Stimulated activated CD4-positive, alpha-beta T cell treated with anti-CD3 and anti-CD28 coated beads, Interleukin-2, amount 100 ng/mL, for 4 hours (primary cell): ENCODE data around the gene SEC24C.
A peak's percentile ranks its signal among the peaks of the same experiment; 100 is the strongest.
"Not testable (repeated sequence)": the region's sequence is repeated elsewhere in the genome, so short reads cannot be mapped to it uniquely, and the experiment has no call there.

Experiments
- DNase-seq: peaks from one replicate; pipeline ENCODE4 v3.0.0-alpha.2; 2020; ENCODE audit warnings: low read depth

SEC24C gene

DNA sequence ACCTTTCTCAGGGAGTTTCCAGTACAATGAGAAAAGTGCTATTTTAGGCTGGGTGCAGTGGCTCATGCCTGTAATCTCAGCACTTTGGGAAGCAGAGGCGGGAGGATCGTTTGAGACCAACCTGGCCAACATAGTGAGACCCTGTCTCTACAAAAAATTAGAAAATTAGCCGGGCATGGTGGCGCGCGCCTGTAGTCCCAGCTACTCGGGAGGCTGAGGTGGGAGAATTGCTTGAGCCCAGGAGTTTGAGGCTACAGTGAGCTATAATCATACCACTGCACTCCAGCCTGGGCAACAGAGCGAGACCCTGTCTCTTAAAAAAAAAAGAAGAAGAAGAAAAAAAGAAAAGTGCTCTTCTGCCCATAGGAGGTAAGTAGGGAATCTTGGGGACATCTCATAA lies 51.9 kb downstream of the SEC24C start:
- DNase-seq = not testable (repeated sequence)

DNA sequence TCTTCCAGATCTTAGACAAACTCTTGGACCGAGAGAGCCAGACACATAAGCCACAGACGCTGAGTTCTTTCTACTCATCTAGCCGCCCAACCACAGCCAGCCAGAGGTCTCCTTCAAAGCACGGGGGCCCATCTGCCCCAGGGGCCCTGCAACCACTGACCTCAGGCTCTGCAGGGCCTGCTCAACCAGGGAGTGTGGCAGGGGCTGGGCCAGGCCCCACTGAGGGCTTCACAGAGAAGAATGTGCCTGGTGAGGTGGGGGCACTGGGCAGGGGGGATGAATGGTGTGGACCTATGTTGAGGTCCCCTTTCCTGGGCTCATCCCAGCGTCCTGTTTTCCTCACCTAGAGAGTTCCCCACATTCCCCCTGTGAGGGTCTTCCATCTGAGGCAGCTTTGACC lies 52.6 kb downstream of the SEC24C start:
- DNase-seq = no peak

DNA sequence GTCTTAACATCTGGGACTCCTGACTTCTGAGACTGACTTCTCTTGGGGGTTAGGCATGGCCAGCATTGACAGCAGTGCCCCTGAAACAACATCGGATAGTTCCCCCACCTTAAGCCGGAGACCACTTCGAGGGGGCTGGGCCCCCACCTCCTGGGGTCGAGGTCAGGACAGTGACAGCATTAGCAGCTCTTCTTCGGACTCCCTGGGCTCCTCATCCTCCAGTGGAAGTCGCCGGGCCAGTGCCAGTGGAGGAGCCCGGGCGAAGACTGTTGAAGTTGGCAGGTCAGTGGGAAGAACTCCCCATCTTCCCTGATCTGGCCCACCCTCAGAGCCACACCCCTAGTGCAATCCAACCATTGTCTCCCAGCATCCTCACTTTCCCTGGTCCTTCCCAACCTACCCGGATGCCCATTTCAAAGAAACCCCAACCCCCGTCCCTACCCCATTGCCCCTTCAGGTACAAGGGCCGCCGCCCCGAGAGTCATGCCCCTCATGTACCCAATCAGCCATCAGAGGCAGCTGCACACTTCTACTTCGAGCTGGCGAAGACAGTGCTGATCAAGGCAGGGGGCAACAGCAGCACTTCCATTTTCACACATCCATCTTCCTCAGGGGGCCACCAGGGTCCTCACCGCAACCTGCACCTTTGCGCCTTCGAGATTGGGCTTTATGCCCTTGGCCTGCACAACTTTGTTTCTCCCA lies 53.3 kb downstream of the SEC24C start:
- no peak for DNase-seq

DNA sequence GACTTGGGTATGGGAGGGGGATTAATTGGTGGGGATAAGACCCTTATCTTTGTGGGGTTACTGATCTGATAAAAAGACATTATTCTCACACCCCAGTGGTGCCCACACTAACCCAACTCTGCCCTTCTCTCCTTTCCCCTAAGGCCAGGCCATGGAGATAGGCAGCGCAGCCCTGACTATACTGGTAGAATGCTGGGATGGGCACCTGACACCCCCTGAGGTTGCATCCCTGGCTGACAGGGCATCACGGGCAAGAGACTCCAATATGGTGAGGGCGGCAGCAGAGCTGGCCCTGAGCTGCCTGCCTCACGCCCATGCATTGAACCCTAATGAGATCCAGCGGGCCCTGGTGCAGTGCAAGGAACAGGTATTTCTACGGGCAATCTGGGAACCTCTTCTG lies 53.9 kb downstream of the SEC24C start:
- DNase-seq = no peak

DNA sequence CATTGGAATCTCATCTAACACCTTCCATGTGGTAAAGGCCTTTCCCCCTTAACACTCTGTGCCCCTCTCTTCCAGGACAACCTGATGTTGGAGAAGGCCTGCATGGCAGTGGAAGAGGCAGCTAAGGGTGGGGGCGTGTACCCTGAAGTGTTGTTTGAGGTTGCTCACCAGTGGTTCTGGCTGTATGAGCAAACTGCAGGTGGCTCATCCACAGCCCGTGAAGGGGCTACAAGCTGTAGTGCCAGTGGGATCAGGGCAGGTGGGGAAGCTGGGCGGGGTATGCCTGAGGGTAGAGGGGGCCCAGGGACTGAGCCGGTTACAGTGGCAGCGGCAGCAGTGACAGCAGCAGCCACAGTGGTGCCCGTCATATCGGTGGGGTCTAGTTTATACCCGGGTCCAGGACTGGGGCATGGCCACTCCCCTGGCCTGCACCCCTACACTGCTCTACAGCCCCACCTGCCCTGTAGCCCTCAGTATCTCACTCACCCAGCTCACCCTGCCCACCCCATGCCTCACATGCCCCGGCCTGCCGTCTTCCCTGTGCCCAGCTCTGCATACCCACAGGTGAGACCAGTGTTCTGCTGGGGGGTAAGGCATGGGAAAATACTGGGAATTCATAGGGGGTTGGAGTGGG lies 54.9 kb downstream of the SEC24C start:
- no peak for DNase-seq

DNA sequence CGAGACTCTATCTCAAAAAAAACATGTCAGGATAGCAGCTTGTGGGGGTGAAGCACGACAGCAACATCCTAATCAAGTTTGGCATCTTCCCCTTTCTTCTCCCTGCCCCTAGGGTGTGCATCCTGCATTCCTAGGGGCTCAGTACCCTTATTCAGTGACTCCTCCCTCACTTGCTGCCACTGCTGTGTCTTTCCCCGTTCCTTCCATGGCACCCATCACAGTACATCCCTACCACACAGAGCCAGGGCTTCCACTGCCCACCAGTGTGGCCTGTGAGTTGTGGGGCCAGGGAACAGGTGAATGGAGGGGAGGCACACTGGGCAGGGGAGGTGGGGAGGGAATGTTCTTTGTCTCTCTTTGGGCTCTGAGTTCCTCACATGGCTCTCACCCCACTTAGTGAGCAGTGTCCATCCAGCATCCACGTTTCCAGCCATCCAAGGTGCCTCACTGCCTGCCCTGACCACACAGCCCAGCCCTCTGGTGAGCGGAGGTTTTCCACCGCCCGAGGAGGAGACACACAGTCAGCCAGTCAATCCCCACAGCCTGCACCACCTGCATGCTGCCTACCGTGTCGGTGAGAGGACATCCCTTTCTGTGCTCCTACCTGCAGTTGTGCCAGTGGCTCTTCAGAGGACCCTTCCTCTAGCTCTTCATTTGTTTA lies 55.9 kb downstream of the SEC24C start:
- DNase-seq = no peak

DNA sequence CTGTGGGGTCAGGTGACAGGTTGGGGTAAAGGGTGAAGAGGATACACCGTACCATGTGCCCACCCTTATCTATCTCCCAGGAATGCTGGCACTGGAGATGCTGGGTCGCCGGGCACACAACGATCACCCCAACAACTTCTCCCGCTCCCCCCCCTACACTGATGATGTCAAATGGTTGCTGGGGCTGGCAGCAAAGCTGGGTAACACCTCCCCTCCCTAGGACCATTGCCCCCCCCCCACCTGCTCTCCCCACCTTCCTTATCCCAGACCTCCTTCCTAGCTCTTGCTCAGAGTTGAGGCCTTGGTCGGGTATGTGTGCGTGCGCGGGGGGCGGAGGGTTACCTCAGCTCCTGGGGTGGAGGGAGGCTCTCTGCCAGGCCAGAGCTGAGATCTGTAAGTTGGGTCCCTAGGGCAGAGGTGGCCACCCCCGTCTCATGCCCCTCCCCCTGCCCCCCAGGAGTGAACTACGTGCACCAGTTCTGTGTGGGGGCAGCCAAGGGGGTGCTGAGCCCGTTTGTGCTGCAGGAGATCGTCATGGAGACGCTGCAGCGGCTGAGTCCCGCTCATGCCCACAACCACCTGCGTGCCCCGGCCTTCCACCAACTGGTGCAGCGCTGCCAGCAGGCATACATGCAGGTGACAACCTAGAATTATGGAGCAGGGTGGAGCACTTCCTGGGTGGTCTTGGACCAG lies 56.5 kb downstream of the SEC24C start:
- DNase-seq = no peak

DNA sequence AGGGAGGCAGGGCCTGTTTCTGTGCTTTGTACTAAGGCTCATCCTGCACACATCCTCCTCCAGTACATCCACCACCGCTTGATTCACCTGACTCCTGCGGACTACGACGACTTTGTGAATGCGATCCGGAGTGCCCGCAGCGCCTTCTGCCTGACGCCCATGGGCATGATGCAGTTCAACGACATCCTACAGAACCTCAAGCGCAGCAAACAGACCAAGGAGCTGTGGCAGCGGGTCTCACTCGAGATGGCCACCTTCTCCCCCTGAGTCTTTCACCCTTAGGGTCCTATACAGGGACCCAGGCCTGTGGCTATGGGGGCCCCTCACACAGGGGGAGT lies 57.0 kb downstream of the SEC24C start:
- DNase-seq = no peak

DNA sequence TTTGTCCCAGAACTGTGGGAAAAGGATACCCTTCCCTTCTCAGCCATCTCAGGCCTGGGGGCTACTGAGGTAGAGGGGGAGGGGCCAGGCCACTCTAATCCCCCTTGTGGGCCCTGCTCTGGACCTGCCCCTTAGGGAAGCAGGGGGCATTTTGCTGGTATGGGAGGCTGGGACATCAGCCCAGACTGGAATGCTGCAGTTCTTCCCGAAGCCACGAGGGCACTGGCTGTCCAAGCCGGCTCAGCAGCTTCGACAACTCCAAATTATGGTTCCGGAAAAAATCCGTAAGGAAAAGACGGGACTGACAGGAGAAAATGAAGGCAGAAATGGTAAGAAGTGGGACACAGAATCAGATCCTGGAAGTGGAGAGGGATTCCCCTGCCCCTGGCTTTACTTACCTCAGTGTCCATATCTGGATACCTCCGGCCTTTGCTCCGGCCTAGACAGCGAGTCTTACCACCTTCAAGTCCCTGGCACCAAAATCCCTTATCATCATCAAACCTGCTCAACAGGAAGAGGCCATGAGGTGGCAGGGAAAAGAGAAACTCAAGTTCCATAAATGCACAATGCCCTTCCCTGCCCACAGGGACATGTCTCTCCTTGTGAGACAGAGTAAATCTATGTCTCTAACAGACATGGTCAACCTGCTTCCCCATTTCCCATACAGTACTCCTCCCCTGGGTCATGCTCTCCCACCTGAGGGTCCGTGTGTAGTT lies 58.3 kb downstream of the SEC24C start:
- no peak for DNase-seq

DNA sequence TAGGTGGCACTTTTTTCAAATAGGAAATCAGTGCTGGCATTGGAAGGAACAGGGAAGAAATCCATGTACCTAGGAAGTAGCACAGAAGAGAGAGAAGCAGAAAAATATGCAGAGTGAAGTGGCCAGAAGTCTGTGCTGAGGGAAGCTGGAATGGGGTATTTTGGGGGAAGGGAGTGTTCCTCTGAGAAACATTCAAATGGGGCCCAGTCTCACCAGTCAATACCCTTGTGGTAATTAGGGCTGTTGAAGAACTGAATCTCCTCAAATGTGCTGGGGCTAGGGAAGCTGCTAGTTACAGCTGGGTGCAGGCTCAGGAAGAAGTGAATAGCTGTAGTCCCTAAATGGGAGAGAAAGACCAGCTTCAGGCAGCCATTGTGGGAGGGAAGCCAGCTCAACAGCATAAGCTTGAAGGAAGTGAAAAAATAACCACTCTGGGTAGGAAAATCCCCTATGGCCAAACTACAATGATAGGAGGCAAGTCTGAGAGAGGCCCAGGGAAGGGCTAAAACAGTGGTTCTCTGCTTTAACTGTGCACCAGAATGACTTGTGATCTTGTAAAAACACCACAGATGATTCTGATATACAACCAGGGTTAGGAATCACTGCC lies 59.6 kb downstream of the SEC24C start:
- DNase-seq = no peak

DNA sequence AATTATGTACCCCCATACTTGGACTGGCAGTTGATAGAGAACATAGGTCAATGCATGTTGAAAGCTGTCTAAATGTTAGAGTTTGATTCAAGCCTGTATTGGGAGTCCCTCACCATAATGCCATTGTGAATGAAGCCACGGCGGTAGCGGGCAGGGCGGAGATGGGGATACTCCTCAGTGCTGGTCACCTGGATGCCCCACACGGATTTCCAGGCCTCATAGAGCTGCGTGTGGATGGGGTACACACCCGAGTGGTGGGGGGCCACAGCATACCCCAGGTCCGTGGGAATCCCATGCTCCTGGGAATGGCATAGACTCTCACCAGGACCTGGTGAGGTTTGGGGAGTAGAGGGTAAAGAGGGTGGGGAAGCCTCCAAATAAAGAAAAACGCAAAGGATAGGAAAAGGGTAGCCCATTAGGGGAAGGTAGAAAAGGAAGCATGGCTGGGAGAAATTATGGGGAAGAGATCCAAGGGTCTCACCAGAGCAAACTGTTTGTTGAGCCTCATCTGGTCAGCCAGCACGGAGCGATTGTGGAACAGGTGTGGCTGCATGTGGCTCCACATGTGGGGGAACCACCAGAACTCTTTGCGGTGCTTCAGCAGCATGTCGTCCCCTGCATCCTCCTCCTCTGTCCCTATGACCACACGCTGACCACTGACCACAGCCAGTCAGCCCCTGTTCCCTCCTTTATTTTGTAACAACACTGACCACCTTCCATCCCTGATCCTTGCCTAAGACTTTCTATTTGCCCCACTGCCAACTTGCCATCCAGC lies 62.2 kb downstream of the SEC24C start:
- DNase-seq = no peak

DNA sequence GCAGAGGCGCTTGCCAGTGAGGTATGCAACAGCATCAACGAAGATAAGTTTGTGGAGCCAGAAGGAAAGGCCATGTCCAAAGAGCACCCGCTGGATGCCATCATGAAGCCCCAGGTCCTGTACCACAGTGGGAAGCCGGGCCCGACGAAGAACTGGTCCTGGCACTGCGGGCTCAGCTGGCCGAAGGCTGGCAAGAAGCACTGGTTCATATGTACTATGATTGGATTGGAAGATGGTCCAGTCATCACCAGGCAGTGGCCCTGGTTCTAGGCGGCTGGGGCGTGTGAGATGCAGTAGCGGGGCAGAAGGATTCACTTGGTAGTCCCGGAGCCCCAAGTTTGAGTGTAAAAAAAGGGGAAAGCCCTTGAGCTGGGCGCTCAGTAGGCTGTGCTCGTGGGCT lies 63.3 kb downstream of the SEC24C start:
- no peak for DNase-seq

DNA sequence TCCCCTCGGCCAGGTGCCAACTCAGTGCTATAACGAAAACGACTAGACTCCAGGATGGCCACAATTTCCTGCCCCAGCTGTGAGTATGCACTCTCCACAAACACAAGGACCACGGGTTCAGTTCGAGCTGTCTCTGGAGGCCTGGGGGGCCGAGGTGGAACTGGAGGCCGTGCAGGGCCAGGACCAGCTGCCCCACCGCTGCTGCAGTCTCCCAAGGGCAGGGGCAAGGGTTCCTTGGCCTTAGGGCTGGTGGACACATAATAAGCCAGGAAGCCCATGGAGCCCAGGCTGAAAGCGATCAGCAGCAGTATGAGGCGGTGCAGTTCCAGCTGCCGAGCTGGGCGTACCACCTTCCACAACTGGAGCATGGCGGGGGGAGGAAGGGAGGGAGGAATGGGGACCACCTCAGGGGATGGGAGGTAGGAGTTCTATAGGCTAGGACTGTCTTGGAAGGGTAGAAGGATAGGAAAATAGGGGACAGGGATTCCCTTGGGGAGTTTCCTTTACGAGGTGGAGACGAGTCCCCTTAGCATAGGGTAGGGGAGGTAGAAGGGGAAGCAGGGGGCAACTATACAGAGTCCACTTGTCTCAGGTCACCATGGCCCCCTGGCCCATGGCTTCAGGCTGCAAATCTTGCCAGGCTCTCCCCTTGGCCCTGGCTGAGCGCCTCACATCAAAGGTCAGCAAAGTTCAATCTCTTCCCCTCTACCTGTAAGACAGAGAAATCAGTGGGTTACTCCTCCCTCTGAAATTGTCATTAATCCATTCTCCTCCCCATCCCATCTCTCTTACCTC lies 64.0 kb downstream of the SEC24C start:
- DNase-seq = no peak

DNA sequence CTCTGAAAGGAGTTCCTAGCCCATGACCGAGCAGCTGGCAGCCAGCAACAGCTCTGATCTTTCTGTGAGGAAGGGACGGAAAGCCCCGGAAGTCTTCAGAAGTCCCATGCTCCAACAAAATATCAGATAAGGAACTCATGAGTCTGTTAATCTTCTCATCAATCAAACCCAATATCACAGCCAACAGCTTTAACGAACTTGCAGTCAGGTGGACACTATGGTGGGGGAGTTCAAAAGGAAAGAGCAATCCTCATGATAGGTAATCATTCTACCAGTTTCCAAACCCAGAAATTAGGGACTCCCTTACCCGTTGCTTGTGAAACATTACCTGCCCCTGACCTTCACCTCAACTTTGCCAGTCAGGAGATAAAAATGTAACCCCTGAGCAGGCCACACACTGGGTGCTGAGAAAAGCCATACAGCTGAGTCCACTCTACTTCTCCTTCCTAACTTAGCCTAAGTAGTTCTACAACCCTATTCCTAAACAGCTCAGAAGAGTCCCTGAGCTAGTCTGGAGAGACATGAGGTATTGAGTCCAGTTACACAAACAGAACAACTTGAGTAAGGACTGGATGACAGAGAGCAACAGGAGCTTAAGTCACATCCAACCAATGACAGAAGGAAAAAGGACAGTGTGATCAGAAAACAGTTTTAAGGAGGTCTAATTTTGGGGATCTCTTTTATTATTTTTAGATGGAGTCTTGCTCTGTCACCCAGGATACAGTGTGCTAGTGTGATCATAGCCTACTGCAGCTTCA lies 65.1 kb downstream of the SEC24C start:
- DNase-seq = no peak

DNA sequence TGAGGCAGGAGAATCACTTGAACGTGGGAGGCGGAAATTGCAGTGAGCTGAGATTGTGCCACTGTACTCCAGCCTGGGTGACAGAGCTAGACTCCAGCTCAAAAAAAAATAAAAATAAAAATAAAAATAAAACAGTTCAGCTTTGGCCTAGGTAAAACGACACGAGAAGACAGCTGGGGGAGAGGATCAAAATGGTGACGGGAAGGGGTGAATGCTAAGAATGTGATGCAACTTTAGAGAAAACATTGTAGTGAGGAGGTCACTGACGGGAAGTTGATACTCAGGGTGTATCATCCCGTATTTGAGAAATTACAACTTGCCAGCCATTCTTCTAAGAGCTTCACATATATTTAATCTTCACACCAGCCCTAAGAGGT lies 66.2 kb downstream of the SEC24C start:
- DNase-seq = no peak

DNA sequence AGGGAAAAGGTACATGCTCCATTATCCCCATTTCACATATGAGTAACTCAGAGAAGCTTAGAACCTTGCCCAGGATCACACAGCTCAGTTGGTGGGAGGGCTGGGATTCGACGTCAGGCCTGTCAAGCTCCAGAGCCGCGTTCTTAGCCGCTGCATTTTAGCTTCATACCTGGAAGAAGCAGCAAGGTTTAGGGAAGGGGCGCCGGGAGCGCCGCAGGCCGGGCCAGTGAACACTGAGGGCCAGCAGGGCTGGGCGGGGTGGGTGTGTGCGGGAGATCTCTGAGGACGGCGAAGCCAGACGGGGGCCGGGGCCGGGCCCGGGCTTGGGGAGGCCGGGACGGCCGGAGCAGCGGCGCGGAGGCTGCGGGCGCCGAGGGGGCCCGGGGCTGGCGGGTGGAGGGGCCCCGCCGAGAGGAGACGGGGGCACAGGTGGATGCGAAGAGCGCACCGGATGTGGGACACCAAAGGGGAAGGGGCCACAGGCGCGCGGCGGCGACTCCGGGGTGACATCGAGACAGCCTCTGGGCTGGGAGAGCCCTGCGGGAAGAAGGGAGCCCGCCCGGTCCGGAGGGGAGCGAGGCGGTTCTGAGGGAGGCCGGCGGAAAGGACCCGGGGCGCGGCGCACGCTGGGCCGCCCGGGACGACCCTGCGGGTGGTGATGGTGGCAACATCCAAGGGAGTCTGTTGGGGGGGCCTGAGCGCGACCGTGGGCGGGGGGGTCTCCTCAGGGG lies 66.7 kb downstream of the SEC24C start:
- peak; percentile 29 for DNase-seq

DNA sequence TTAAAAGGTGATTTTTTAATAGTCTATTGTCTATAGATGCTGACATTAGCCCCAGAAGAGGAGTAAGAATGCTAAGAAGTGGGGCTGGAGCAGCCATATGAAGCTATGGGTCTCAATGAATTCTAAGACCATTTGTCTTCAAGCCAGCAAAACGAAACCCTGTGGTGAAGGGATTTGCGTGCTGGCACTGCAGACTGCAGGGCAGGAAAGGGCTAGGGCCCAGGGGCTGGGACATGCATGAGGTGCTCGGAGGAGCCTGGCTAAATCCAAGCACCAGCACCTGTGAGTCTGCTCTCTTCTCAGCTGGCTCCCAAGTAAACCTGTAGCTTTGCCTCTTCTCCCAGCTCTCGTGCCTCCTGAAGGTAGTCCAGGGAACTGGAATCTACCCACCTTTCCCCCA lies 68.5 kb downstream of the SEC24C start:
- no peak for DNase-seq

DNA sequence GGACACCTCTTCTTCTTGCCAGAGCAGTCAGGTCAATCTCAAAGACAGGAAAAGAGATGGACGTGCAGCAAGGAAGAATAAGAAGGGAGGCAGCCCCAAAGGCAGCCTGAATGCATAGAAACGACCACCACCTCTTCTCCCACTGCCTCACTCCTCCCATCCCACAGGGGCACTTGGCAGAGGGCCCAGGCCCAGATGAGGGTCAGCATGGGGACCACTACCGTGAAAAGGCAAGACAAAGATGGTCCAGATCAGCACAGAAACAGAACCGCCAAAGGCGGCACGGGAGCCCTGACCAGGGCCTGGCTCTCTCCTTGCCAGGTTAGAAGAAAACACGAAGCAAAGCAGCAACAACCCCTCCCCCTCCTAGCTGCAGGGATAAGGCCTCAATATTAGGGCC lies 69.2 kb downstream of the SEC24C start:
- DNase-seq = no peak
